Hepatocyte (in vitro differentiated cells): ENCODE data around the gene AFAP1L2. TPM values are rescaled to one million over a fixed set of nuclear protein-coding genes. Genes with fewer than 3 reads are reported as not detected.

ENCODE experiments used
- DNase-seq: peaks from one replicate; pipeline ENCODE4 v3.0.0-alpha.2; 2016; ENCODE audit warnings: low spot score
- H2AFZ ChIP-seq: fragments of 200-600 bp; sonication (generic); 2 replicates; pipeline ENCODE4 v1.6.0; 2016; ENCODE audit warnings: antibody characterized with exemption, mild to moderate bottlenecking
- H3K27ac ChIP-seq: fragments of 200-600 bp; sonication (generic); 2 replicates; pipeline ENCODE4 v1.5.1; 2016; ENCODE audit warnings: mild to moderate bottlenecking
- H3K27me3 ChIP-seq: fragments of 200-600 bp; sonication (generic); 2 replicates; pipeline ENCODE4 v1.6.1; 2016
- H3K36me3 ChIP-seq: fragments of 200-600 bp; sonication (generic); replicated peaks from 2 replicates; pipeline ENCODE4 v1.5.1; 2016; ENCODE audit warnings: low read depth; ENCODE audit not compliant: insufficient read depth
- H3K4me1 ChIP-seq: fragments of 200-600 bp; sonication (generic); 2 replicates; pipeline ENCODE4 v1.5.1; 2016; ENCODE audit warnings: mild to moderate bottlenecking, moderate library complexity; ENCODE audit not compliant: insufficient read depth
- H3K4me2 ChIP-seq: fragments of 200-600 bp; sonication (generic); 2 replicates; pipeline ENCODE4 v1.6.0; 2016
- H3K4me3 ChIP-seq: fragments of 200-600 bp; sonication (generic); 2 replicates; pipeline ENCODE4 v1.5.1; 2016; ENCODE audit warnings: mild to moderate bottlenecking
- H3K79me2 ChIP-seq: fragments of 200-600 bp; sonication (generic); 2 replicates; pipeline ENCODE4 v1.6.0; 2017; ENCODE audit warnings: mild to moderate bottlenecking
- H3K9me2 ChIP-seq: fragments of 200-600 bp; sonication (generic); replicated peaks from 2 replicates; pipeline ENCODE4 v1.6.0; 2017; ENCODE audit warnings: mild to moderate bottlenecking; ENCODE audit not compliant: insufficient read depth
- H3K9me3 ChIP-seq: fragments of 200-600 bp; sonication (generic); 2 replicates; pipeline ENCODE4 v1.5.1; 2016; ENCODE audit warnings: low read depth, mild to moderate bottlenecking
- H4K20me1 ChIP-seq: fragments of 200-600 bp; sonication (generic); 2 replicates; pipeline ENCODE4 v1.6.0; 2016; ENCODE audit warnings: mild to moderate bottlenecking; ENCODE audit not compliant: insufficient read depth, poor library complexity, severe bottlenecking
- CTCF ChIP-seq: fragments of 200-600 bp; sonication (generic); IDR thresholded peaks from 2 replicates; pipeline ENCODE4 v1.5.1; 2016; ENCODE audit warnings: antibody characterized with exemption, mild to moderate bottlenecking; ENCODE audit not compliant: poor library complexity
- EZH2 ChIP-seq: fragments of 200-600 bp; sonication (generic); IDR thresholded peaks from 2 replicates; pipeline ENCODE4 v1.6.1; 2016; ENCODE audit warnings: antibody characterized with exemption, mild to moderate bottlenecking, borderline replicate concordance
- EZH2phosphoT487 ChIP-seq: fragments of 200-600 bp; sonication (generic); IDR thresholded peaks from one replicate; pipeline ENCODE4 v1.6.1; 2018; ENCODE audit warnings: antibody characterized with exemption, mild to moderate bottlenecking, low read depth, moderate library complexity; ENCODE audit not compliant: unreplicated experiment, severe bottlenecking
- WGBS: methylation state at CpG from one replicate; pipeline ENCODE4 v1.1.6; 2016; ENCODE audit warnings: low lambda C conversion rate; ENCODE audit errors: missing lambda C conversion rate; 5-methylcytosine and 5-hydroxymethylcytosine counted together
- polyA plus RNA-seq: library from polyadenylated mRNA; unstranded; fragments of >200 nt; fragmentation: Nextera tagmentation; extraction: Ambion mirVana; gene quantifications from 2 replicates; pipeline ENCODE4 v1.2.1, GENCODE V29; 2016
- total RNA-seq: library from RNA; depleted of rRNA; stranded (reverse); fragments of >200 nt; gene quantifications from 2 replicates; pipeline ENCODE4 v1.2.3, GENCODE V29; 2014

The AFAP1L2 gene
- total and polyA plus RNA-seq, 2 experiments from 2014 or later: 6.1 to 9.6 TPM

- Histone ChIP-seq H3K79me2 (no peaks in the 10 kb centered on the region), H3K4me3 (peak overlapping the region; percentile 58), H2AFZ (peak overlapping the region; percentile 63), H4K20me1 (no peaks in the 10 kb centered on the region), H3K27me3 (peaks cover 47% of the 10 kb centered on the region), H3K9me3 (no peaks in the 10 kb centered on the region), H3K4me1 (peaks cover 32% of the 10 kb centered on the region), H3K4me2 (peak overlapping the region; percentile 99), H3K27ac (no peak overlapping the region), H3K36me3 (no peaks in the 10 kb centered on the region), H3K9me2 (no peaks in the 10 kb centered on the region)
- under 1% methylated on average over 34 of the region's 44 CpGs for WGBS
- DNase-seq: no peak
- TF ChIP-seq EZH2phosphoT487 (no peak), EZH2 (peak; percentile 34), CTCF (peak; percentile 33)
These were observed 651 bp downstream of the AFAP1L2 start for GRCh38 chr10:114403541-114404161.

GRCh38 chr10:114402871-114403540, 1.3 kb downstream of the AFAP1L2 start:
- H3K27me3 ChIP-seq: peaks cover 47% of the 10 kb centered on the region
- no peaks in the 10 kb centered on the region for H4K20me1 ChIP-seq

GRCh38 chr10:114402233-114402632, 2.1 kb downstream of the AFAP1L2 start:
- WGBS: 54% methylated on average over 2 of the region's 2 CpGs
- peaks cover 47% of the 10 kb centered on the region for H3K27me3 ChIP-seq
- no peaks in the 10 kb centered on the region for H3K9me2 ChIP-seq
- H3K27ac ChIP-seq: no peak overlapping the region
- no peak for TF ChIP-seq CTCF
- no peak for TF ChIP-seq EZH2
- no peak for TF ChIP-seq EZH2phosphoT487
- no peak overlapping the region for H2AFZ ChIP-seq
- H3K4me2 ChIP-seq: peak overlapping the region; percentile 99
- H3K9me3 ChIP-seq: no peaks in the 10 kb centered on the region
- no peaks in the 10 kb centered on the region for H4K20me1 ChIP-seq
- DNase-seq: no peak
- H3K4me3 ChIP-seq: no peak overlapping the region
- no peaks in the 10 kb centered on the region for H3K36me3 ChIP-seq
- peaks cover 41% of the 10 kb centered on the region for H3K4me1 ChIP-seq
- H3K79me2 ChIP-seq: no peaks in the 10 kb centered on the region

More at GRCh38 chr10:114402871-114403540, 1.3 kb downstream of the AFAP1L2 start:
- H3K79me2 ChIP-seq: no peaks in the 10 kb centered on the region
- peaks cover 36% of the 10 kb centered on the region for H3K4me1 ChIP-seq
- H3K4me2 ChIP-seq: peak overlapping the region; percentile 99
- H3K9me3 ChIP-seq: no peaks in the 10 kb centered on the region
- no peaks in the 10 kb centered on the region for H3K9me2 ChIP-seq
- no peaks in the 10 kb centered on the region for H3K36me3 ChIP-seq
- peak overlapping the region; percentile 63 for H2AFZ ChIP-seq
- H3K4me3 ChIP-seq: peak overlapping the region; percentile 58
- WGBS: 18% methylated on average over 17 of the region's 17 CpGs
- TF ChIP-seq EZH2 (no peak), CTCF (no peak), EZH2phosphoT487 (no peak)
- H3K27ac ChIP-seq: no peak overlapping the region
- DNase-seq: no peak
